K562 (cell line): ENCODE results near the gene TSTD1. TPM values are rescaled to one million over a fixed set of nuclear protein-coding genes. Genes with fewer than 3 reads are reported as not detected.

Source experiments
- CC2D1A ChIP-seq: fragments of 450-650 bp; IDR thresholded peaks from 2 replicates; pipeline ENCODE4 v1.6.1; 2017; ENCODE audit warnings: mild to moderate bottlenecking
- FOXA3 ChIP-seq, 2 experiments: fragments of 450-650 bp in 1 of 2; sonication (generic) in 1 of 2; formaldehyde crosslinking; IDR thresholded peaks in 1 of 2; conservative IDR thresholded peaks in 1 of 2; 2 replicates each; pipeline versions ENCODE4 v1.4.0 to v1.8.0; 2020 to 2022; ENCODE audit warnings: mild to moderate bottlenecking in 2 of 2, missing genetic modification reagents in 1 of 2
- GATAD2B ChIP-seq: fragments of 450-650 bp; IDR thresholded peaks from 2 replicates; pipeline ENCODE4 v1.6.1; 2017; ENCODE audit warnings: mild to moderate bottlenecking, borderline replicate concordance
- PHF8 ChIP-seq: fragments of 200-600 bp; sonication (generic); IDR thresholded peaks from 2 replicates; pipeline ENCODE4 v1.6.1; 2012; ENCODE audit warnings: mixed run types, mild to moderate bottlenecking, inconsistent platforms, low read length, moderate library complexity, borderline replicate concordance
- ZFX ChIP-seq: sonication (generic); formaldehyde crosslinking; IDR thresholded peaks from 2 replicates; pipeline ENCODE4 v1.8.0; 2022; ENCODE audit warnings: mild to moderate bottlenecking, missing genetic modification reagents, moderate library complexity
- ZNF699 ChIP-seq: fragments of 250-450 bp; sonication (Bioruptor Pico); IDR thresholded peaks from 2 replicates; pipeline ENCODE4 v1.8.0; 2021; ENCODE audit warnings: mild to moderate bottlenecking, moderate library complexity; ENCODE audit not compliant: insufficient replicate concordance
- ZNF780A ChIP-seq: fragments of 250-450 bp; sonication (Bioruptor Pico); IDR thresholded peaks from 2 replicates; pipeline ENCODE4 v1.5.0; 2021; ENCODE audit warnings: mild to moderate bottlenecking
- polyA plus RNA-seq, 8 experiments: library from polyadenylated mRNA; depleted of rRNA in 4 of 8; stranded (reverse) in 5 of 8; unstranded in 3 of 8; fragments of >200 nt; fragmentation: Nextera tagmentation in 2 of 8; fragmentation: Illumina TruSeq in 1 of 8; extraction: Ambion mirVana in 2 of 8; extraction: Trizol in 1 of 8; gene quantifications; 2 replicates each; pipeline versions ENCODE4 v1.2.1 to v1.2.3, GENCODE V29; 2011 to 2014; ENCODE audit warnings: inconsistent platforms in 1 of 8, missing spikeins in 1 of 8
- total RNA-seq, 7 experiments: library from RNA; depleted of rRNA in 6 of 7; stranded (reverse); fragments of >200 nt in 6 of 7; fragmentation: Illumina TruSeq in 2 of 7; extraction: Trizol in 2 of 7; gene quantifications; 2 replicates each; pipeline versions ENCODE4 v1.2.1 to v1.2.3, GENCODE V29; 2011 to 2021; ENCODE audit warnings: low replicate concordance in 1 of 7
- TF ChIP-seq, protein P1 (sequence below): sonication (generic); formaldehyde crosslinking; IDR thresholded peaks from 2 replicates; pipeline ENCODE4 v1.8.0; 2023; ENCODE audit warnings: mild to moderate bottlenecking, missing genetic modification reagents
- TF ChIP-seq, protein P2 (sequence below): IDR thresholded peaks from 2 replicates; pipeline ENCODE4 v1.6.1; 2011; ENCODE audit warnings: borderline replicate concordance, low read depth, mild to moderate bottlenecking, moderate library complexity, low read length; ENCODE audit not compliant: insufficient read depth, poor library complexity, severe bottlenecking
- TF ChIP-seq, protein P3 (sequence below): fragments of 150-350 bp; IDR thresholded peaks from 2 replicates; pipeline ENCODE4 v1.6.1; 2014; ENCODE audit warnings: low read depth, mild to moderate bottlenecking, low read length, borderline replicate concordance
- TF ChIP-seq, protein P4 (sequence below), 2 experiments: fragments of 250-450 bp in 1 of 2; fragments of 450-650 bp in 1 of 2; sonication (Bioruptor Pico) in 1 of 2; IDR thresholded peaks; 2 replicates each; pipeline versions ENCODE4 v1.6.1 to v1.8.0; 2016 to 2021; ENCODE audit warnings: mild to moderate bottlenecking in 2 of 2, moderate library complexity in 2 of 2, missing compliant biosample characterization in 1 of 2, missing genetic modification characterization in 1 of 2
- TF ChIP-seq, protein P5 (sequence below): fragments of 250-450 bp; sonication (Bioruptor Pico); IDR thresholded peaks from 2 replicates; pipeline ENCODE4 v1.9.0; 2021; ENCODE audit warnings: mild to moderate bottlenecking, inconsistent platforms

Gene TSTD1
- total and polyA plus RNA-seq, 9 of the 15 experiments (the other 6 are each of a cell fraction or from before 2014, with no cell fraction given): 0.23 to 0.53 TPM; not detected in 7

DNA sequence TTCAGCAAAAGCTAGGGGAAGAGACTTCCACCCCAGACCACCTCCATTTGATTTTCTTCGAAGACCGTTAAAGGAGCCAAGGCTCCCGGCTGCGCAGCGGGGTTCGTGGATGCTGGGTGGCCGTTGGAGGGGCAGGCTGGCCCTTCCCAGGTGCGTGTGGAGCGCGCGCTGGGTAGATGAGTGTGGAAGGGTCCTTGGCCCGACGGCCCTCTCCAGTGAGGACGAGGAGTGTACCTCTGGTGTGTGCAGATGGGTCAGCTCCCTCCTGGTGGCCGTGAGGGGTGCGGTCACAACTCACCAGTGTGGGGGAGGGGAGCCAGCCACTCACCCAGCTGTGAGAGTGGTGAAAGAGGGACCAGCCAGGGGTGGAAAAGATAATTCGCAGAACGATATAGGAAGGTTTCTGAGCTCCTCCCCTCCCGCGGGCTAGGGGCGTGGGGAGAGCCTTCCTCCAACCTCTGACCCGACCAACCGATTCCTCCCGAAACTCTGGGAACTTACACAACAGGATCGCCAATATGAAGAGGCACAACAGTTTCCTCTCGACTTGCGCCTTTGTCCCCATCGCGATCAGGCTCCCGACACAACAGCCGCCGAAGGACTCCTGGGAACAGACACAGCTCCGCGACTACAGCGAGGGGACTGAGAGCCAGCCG lies 18.1 kb downstream of the TSTD1 start, which contains the start of gene F11R (continued):
- TF ChIP-seq, protein P1, sequence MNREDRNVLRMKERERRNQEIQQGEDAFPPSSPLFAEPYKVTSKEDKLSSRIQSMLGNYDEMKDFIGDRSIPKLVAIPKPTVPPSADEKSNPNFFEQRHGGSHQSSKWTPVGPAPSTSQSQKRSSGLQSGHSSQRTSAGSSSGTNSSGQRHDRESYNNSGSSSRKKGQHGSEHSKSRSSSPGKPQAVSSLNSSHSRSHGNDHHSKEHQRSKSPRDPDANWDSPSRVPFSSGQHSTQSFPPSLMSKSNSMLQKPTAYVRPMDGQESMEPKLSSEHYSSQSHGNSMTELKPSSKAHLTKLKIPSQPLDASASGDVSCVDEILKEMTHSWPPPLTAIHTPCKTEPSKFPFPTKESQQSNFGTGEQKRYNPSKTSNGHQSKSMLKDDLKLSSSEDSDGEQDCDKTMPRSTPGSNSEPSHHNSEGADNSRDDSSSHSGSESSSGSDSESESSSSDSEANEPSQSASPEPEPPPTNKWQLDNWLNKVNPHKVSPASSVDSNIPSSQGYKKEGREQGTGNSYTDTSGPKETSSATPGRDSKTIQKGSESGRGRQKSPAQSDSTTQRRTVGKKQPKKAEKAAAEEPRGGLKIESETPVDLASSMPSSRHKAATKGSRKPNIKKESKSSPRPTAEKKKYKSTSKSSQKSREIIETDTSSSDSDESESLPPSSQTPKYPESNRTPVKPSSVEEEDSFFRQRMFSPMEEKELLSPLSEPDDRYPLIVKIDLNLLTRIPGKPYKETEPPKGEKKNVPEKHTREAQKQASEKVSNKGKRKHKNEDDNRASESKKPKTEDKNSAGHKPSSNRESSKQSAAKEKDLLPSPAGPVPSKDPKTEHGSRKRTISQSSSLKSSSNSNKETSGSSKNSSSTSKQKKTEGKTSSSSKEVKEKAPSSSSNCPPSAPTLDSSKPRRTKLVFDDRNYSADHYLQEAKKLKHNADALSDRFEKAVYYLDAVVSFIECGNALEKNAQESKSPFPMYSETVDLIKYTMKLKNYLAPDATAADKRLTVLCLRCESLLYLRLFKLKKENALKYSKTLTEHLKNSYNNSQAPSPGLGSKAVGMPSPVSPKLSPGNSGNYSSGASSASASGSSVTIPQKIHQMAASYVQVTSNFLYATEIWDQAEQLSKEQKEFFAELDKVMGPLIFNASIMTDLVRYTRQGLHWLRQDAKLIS: peak; percentile 82; the same call in 1 of the 2 replicates
- TF ChIP-seq ZNF699 (CRISPR knock-in tag) (no peak), ZFX (peak; percentile 55), PHF8 (peak; percentile 83; the same call in 1 of the 2 replicates), GATAD2B (peak; percentile 78; the same call in 1 of the 2 replicates), ZNF780A (no peak), FOXA3 (CRISPR knock-in tag; conservative IDR thresholded peaks at IDR 0.05 in 1 of 2, IDR thresholded peaks at IDR 0.05 in 1 of 2) (peak in 1 of 2 experiments; percentile 48; a peak in 1 of 4 replicates), CC2D1A (peak; percentile 67)
- TF ChIP-seq, protein P2, sequence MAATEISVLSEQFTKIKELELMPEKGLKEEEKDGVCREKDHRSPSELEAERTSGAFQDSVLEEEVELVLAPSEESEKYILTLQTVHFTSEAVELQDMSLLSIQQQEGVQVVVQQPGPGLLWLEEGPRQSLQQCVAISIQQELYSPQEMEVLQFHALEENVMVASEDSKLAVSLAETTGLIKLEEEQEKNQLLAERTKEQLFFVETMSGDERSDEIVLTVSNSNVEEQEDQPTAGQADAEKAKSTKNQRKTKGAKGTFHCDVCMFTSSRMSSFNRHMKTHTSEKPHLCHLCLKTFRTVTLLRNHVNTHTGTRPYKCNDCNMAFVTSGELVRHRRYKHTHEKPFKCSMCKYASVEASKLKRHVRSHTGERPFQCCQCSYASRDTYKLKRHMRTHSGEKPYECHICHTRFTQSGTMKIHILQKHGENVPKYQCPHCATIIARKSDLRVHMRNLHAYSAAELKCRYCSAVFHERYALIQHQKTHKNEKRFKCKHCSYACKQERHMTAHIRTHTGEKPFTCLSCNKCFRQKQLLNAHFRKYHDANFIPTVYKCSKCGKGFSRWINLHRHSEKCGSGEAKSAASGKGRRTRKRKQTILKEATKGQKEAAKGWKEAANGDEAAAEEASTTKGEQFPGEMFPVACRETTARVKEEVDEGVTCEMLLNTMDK: peak; percentile 45
- TF ChIP-seq, protein P3, sequence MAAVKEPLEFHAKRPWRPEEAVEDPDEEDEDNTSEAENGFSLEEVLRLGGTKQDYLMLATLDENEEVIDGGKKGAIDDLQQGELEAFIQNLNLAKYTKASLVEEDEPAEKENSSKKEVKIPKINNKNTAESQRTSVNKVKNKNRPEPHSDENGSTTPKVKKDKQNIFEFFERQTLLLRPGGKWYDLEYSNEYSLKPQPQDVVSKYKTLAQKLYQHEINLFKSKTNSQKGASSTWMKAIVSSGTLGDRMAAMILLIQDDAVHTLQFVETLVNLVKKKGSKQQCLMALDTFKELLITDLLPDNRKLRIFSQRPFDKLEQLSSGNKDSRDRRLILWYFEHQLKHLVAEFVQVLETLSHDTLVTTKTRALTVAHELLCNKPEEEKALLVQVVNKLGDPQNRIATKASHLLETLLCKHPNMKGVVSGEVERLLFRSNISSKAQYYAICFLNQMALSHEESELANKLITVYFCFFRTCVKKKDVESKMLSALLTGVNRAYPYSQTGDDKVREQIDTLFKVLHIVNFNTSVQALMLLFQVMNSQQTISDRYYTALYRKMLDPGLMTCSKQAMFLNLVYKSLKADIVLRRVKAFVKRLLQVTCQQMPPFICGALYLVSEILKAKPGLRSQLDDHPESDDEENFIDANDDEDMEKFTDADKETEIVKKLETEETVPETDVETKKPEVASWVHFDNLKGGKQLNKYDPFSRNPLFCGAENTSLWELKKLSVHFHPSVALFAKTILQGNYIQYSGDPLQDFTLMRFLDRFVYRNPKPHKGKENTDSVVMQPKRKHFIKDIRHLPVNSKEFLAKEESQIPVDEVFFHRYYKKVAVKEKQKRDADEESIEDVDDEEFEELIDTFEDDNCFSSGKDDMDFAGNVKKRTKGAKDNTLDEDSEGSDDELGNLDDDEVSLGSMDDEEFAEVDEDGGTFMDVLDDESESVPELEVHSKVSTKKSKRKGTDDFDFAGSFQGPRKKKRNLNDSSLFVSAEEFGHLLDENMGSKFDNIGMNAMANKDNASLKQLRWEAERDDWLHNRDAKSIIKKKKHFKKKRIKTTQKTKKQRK: no peak
- TF ChIP-seq, protein P4, sequence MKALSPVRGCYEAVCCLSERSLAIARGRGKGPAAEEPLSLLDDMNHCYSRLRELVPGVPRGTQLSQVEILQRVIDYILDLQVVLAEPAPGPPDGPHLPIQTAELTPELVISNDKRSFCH (CRISPR knock-in tag; IDR thresholded peaks at IDR 0.05): no peak
- TF ChIP-seq, protein P4 (tag; IDR thresholded peaks at IDR 0.05): 0 out of 2 replicates have a peak, but pooled peaks have one; percentile 29
- TF ChIP-seq, protein P5, sequence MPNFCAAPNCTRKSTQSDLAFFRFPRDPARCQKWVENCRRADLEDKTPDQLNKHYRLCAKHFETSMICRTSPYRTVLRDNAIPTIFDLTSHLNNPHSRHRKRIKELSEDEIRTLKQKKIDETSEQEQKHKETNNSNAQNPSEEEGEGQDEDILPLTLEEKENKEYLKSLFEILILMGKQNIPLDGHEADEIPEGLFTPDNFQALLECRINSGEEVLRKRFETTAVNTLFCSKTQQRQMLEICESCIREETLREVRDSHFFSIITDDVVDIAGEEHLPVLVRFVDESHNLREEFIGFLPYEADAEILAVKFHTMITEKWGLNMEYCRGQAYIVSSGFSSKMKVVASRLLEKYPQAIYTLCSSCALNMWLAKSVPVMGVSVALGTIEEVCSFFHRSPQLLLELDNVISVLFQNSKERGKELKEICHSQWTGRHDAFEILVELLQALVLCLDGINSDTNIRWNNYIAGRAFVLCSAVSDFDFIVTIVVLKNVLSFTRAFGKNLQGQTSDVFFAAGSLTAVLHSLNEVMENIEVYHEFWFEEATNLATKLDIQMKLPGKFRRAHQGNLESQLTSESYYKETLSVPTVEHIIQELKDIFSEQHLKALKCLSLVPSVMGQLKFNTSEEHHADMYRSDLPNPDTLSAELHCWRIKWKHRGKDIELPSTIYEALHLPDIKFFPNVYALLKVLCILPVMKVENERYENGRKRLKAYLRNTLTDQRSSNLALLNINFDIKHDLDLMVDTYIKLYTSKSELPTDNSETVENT (CRISPR knock-in tag): peak; percentile 87
